ENCODE results near the gene RFXANK.

DNA sequence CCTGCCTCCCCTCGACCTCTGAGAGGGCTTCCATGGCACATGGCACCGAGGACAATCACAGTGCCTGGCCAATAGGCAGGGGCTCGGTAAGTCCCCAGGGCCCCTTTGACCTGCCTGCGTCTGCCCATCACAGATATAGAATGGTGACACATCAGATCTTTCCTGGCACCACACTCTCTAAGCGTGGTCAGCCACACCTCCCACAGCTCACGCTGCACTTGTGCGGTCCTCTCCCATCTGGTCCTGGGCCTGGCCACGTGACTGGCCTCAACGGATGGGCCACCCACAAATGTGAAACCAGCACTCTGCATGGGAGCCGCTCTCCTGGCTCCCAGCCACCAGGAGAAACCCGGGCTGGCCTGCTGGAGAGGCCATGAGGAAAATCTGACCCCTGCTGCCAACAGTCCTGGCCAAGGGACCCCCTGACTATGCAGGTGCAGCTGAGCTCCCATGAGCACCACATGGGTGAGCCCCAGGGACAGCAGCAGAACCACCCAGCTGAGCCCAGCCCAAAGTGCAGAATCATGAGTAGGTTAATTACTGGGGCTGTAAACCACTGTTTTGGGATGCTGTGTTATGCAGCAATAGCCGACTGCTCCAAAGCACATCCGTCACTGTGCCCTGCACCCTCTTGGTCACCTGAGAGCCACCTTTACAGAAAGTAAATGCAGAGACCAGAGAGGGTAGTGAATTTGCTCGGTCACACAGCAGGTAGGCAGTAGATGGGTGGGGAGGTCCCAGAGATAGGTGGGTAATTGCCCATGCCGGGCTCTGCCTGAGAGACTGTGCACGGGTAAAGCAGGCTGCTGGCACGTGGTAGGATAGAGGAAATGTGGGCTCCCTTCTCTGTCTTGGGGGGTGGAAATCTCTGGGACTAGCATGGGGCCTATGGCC, 12.3 kb upstream of the RFXANK start:
- TF ChIP-seq, protein P1, sequence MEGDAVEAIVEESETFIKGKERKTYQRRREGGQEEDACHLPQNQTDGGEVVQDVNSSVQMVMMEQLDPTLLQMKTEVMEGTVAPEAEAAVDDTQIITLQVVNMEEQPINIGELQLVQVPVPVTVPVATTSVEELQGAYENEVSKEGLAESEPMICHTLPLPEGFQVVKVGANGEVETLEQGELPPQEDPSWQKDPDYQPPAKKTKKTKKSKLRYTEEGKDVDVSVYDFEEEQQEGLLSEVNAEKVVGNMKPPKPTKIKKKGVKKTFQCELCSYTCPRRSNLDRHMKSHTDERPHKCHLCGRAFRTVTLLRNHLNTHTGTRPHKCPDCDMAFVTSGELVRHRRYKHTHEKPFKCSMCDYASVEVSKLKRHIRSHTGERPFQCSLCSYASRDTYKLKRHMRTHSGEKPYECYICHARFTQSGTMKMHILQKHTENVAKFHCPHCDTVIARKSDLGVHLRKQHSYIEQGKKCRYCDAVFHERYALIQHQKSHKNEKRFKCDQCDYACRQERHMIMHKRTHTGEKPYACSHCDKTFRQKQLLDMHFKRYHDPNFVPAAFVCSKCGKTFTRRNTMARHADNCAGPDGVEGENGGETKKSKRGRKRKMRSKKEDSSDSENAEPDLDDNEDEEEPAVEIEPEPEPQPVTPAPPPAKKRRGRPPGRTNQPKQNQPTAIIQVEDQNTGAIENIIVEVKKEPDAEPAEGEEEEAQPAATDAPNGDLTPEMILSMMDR (IDR thresholded peaks at IDR 0.05; ENCODE audit: poor library complexity), result no peak
- TF ChIP-seq EZH2 (IDR thresholded peaks at IDR 0.05; ENCODE audit: borderline replicate concordance), result no peak
- no peak for TF ChIP-seq EZH2phosphoT487 (IDR thresholded peaks at IDR 0.05; ENCODE audit: low read depth, severe bottlenecking, unreplicated experiment)
